ENCODE results near the gene TLR1. TPM values are rescaled to one million over a fixed set of nuclear protein-coding genes. Genes with fewer than 3 reads are reported as not detected.
A peak's percentile ranks its signal among the peaks of the same experiment; 100 is the strongest.

The TLR1 gene
- polyA plus RNA-seq, 1 experiment, result 0.05 TPM

DNA sequence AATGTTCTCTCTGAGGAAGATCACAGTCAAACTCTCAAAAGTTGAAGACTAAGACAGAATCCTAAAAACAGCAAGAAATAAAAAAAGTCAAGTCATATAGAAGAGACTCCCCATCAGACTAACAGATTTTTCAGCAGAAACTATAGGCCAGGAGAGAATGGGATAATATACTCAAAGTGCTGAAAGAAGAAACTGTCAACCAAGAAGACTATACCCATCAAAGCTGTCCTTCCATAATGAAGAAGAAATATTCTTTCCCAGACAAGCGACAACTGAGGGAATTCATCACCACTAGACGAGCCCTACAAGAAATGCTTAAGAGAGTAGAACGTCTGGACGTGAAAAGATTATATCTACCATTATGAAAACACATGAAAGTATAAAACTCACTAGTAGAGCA is 30.0 kb upstream of the TLR1 start:
- POLR2A ChIA-PET, result interaction anchor here (0.6 kb wide), 1 partner anchor 25 kb away, joined by 3 read pairs; no protein-coding TSS in a partner anchor
- H3K4me3 ChIP-seq (ENCODE audit: low read depth, low read length), result no peak overlapping the region
- TF ChIP-seq CTCF (IDR thresholded peaks at IDR 0.05; ENCODE audit: insufficient read depth, low read depth, low read length), result no peak
- DNase-seq (ENCODE audit: low read depth), result no peak
- no peaks in the 10 kb centered on the region for H3K36me3 ChIP-seq (ENCODE audit: control insufficient read depth, insufficient read depth, low read length)
- H3K27me3 ChIP-seq (ENCODE audit: control insufficient read depth, insufficient read depth, low read length), result no peaks in the 10 kb centered on the region
- CTCF ChIA-PET, result no interaction called here

DNA sequence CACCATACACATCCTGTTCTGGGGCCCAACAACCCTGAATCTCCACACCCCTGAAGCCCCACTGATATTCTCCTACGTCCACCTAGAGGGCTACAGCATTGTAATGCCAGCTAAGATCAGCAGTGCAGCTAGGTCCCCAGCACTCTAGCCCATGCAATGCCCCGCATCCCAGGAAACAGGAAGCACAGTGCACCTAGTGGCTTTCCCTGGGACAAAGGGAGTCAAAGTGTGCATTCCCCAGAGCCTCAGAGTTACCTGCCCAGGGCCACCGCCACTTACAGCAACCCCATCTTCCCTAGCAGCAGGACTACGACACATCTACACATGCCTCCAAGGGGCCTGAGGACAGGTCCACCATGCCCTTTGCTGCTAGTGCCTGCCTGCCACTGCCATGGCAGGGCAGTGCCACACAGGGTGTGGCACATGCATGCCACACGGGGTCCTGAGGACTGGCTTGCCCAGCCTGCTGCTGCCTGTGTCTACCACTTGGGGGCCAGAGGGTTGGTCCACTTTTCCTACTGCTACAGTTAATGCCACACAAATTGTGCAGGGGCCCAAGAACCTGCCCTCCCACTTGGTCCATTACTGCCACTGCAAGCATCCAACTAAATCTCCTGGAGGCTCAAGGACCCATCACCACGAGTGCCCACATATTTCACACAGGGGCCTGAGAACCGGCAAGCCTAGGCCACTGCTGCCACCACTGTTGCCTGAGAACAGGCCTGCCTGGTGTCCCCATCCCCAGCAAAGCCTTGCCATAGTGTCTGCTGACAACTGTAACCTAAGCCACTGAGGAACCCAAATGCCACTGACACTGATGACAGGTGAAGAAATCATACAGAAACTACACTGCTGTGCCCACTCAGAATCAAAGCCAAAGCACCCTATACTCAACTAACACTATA is 28.3 kb upstream of the TLR1 start:
- DNase-seq (ENCODE audit: low read depth), result no peak
- no peak for TF ChIP-seq CTCF (IDR thresholded peaks at IDR 0.05; ENCODE audit: insufficient read depth, low read depth, low read length)
- ChIA-PET POLR2A (no interaction called here), CTCF (interaction anchor here (0.9 kb wide), 1 partner anchor 29 kb away, joined by 3 read pairs; the partner anchor contains the start of gene TLR1)
- Histone ChIP-seq H3K36me3 (ENCODE audit: control insufficient read depth, insufficient read depth, low read length) (no peaks in the 10 kb centered on the region), H3K27me3 (ENCODE audit: control insufficient read depth, insufficient read depth, low read length) (no peaks in the 10 kb centered on the region), H3K4me3 (ENCODE audit: low read depth, low read length) (no peak overlapping the region)

GRCh38 chr4:38832206-38832605 is 27.6 kb upstream of the TLR1 start:
- TF ChIP-seq CTCF (IDR thresholded peaks at IDR 0.05; ENCODE audit: insufficient read depth, low read depth, low read length), result no peak
- CTCF ChIA-PET, result interaction anchor here (0.9 kb wide), 1 partner anchor 28 kb away, joined by 3 read pairs; the partner anchor contains the start of gene TLR1
- POLR2A ChIA-PET, result no interaction called here

DNA sequence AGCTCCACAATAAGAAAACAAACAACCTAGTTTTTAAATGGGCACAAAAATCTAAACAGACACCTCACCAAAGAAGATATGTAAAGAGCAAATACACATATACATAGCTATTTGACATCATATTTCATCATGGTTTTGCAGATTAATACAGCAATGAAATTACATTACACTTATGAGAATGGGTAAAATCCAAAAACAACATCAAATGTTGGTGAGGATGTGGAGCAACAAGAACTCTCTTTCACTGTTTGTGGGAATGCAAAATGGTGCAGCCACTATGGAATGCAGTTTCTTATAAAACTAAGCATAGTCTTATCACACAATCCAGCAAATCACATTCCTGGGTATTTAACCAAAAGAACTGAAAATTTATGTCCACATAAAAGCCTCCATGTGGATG is 27.1 kb upstream of the TLR1 start:
- no peaks in the 10 kb centered on the region for H3K27me3 ChIP-seq (ENCODE audit: control insufficient read depth, insufficient read depth, low read length)
- DNase-seq (ENCODE audit: low read depth), result peak; percentile 32
- ChIA-PET POLR2A (no interaction called here), CTCF (interaction anchor here (0.9 to 1.0 kb wide), 2 partner anchors 27 to 303 kb away, joined by 3 read pairs; partner anchors contain the start of gene TLR1)
- no peak overlapping the region for H3K4me3 ChIP-seq (ENCODE audit: low read depth, low read length)
- TF ChIP-seq CTCF (IDR thresholded peaks at IDR 0.05; ENCODE audit: insufficient read depth, low read depth, low read length), result no peak
- H3K36me3 ChIP-seq (ENCODE audit: control insufficient read depth, insufficient read depth, low read length), result no peaks in the 10 kb centered on the region

More at GRCh38 chr4:38832206-38832605, 27.6 kb upstream of the TLR1 start:
- Histone ChIP-seq H3K27me3 (ENCODE audit: control insufficient read depth, insufficient read depth, low read length) (no peaks in the 10 kb centered on the region), H3K4me3 (ENCODE audit: low read depth, low read length) (no peak overlapping the region), H3K36me3 (ENCODE audit: control insufficient read depth, insufficient read depth, low read length) (no peaks in the 10 kb centered on the region)
- DNase-seq (ENCODE audit: low read depth), result no peak

- POLR2A ChIA-PET, result no interaction called here
- CTCF ChIA-PET, result interaction anchor here (0.7 to 1.6 kb wide), 4 partner anchors 15 to 63 kb away, joined by 3 to 6 read pairs (median 3); partner anchors contain the start of gene TLR10
- no peak for DNase-seq (ENCODE audit: low read depth)
Observed at GRCh38 chr4:38829237-38829636, 24.6 kb upstream of the TLR1 start.

More at GRCh38 chr4:38829237-38829636, 24.6 kb upstream of the TLR1 start:
- H3K36me3 ChIP-seq (ENCODE audit: control insufficient read depth, insufficient read depth, low read length), result no peaks in the 10 kb centered on the region
- TF ChIP-seq CTCF (IDR thresholded peaks at IDR 0.05; ENCODE audit: insufficient read depth, low read depth, low read length), result no peak
- H3K4me3 ChIP-seq (ENCODE audit: low read depth, low read length), result no peak overlapping the region
- no peaks in the 10 kb centered on the region for H3K27me3 ChIP-seq (ENCODE audit: control insufficient read depth, insufficient read depth, low read length)

Measured in BJ (cell line).